ENCODE results near the gene ZNF516. TPM values are rescaled to one million over a fixed set of nuclear protein-coding genes. Genes with fewer than 3 reads are reported as not detected.

Gene ZNF516
- total RNA-seq, 1 experiment from 2014 or later: 1.7 TPM

- no peaks in the 10 kb centered on the region for H3K27me3 ChIP-seq
- no peaks in the 10 kb centered on the region for H3K36me3 ChIP-seq
- no peak overlapping the region for H3K4me3 ChIP-seq
- DNase-seq: no peak
- H3K9me3 ChIP-seq: no peaks in the 10 kb centered on the region
Observed at GRCh38 chr18:76456018-76456750, 38.9 kb downstream of the ZNF516 start.

- Histone ChIP-seq H3K4me3 (no peak overlapping the region), H3K27me3 (no peaks in the 10 kb centered on the region), H3K9me3 (no peaks in the 10 kb centered on the region), H3K36me3 (no peaks in the 10 kb centered on the region)
- DNase-seq: no peak
Observed at GRCh38 chr18:76455003-76455676, 39.9 kb downstream of the ZNF516 start.

GRCh38 chr18:76454418-76454817, 40.6 kb downstream of the ZNF516 start:
- no peaks in the 10 kb centered on the region for H3K27me3 ChIP-seq
- DNase-seq: no peak
- H3K36me3 ChIP-seq: no peaks in the 10 kb centered on the region
- H3K9me3 ChIP-seq: no peaks in the 10 kb centered on the region
- H3K4me3 ChIP-seq: no peak overlapping the region

- Histone ChIP-seq H3K27me3 (no peaks in the 10 kb centered on the region), H3K4me3 (no peak overlapping the region), H3K9me3 (no peaks in the 10 kb centered on the region), H3K36me3 (no peaks in the 10 kb centered on the region)
- no peak for DNase-seq
Observed at GRCh38 chr18:76453932-76454331, 41.1 kb downstream of the ZNF516 start.

GRCh38 chr18:76453057-76453561, 41.9 kb downstream of the ZNF516 start:
- H3K36me3 ChIP-seq: no peaks in the 10 kb centered on the region
- no peak overlapping the region for H3K4me3 ChIP-seq
- DNase-seq: no peak
- H3K27me3 ChIP-seq: no peaks in the 10 kb centered on the region
- H3K9me3 ChIP-seq: no peaks in the 10 kb centered on the region

- no peak for DNase-seq
- H3K4me3 ChIP-seq: no peak overlapping the region
- H3K27me3 ChIP-seq: no peaks in the 10 kb centered on the region
- no peaks in the 10 kb centered on the region for H3K36me3 ChIP-seq
- no peaks in the 10 kb centered on the region for H3K9me3 ChIP-seq
Observed at GRCh38 chr18:76452357-76452756, 42.7 kb downstream of the ZNF516 start.

GRCh38 chr18:76451396-76452331, 43.4 kb downstream of the ZNF516 start:
- H3K27me3 ChIP-seq: no peaks in the 10 kb centered on the region
- no peaks in the 10 kb centered on the region for H3K36me3 ChIP-seq
- DNase-seq: no peak
- no peaks in the 10 kb centered on the region for H3K9me3 ChIP-seq
- peak overlapping the region; percentile 42 for H3K4me3 ChIP-seq

GRCh38 chr18:76450452-76451395, 44.3 kb downstream of the ZNF516 start:
- peak; percentile 37 for DNase-seq
- Histone ChIP-seq H3K36me3 (no peaks in the 10 kb centered on the region), H3K27me3 (no peaks in the 10 kb centered on the region), H3K4me3 (peak overlapping the region; percentile 42), H3K9me3 (no peaks in the 10 kb centered on the region)

- no peak overlapping the region for H3K4me3 ChIP-seq
Observed at GRCh38 chr18:76449111-76449453, 46.0 kb downstream of the ZNF516 start.

GRCh38 chr18:76448256-76449110, 46.6 kb downstream of the ZNF516 start:
- DNase-seq: no peak
- H3K9me3 ChIP-seq: no peaks in the 10 kb centered on the region
- H3K36me3 ChIP-seq: no peaks in the 10 kb centered on the region
- no peaks in the 10 kb centered on the region for H3K27me3 ChIP-seq
- no peak overlapping the region for H3K4me3 ChIP-seq

More at GRCh38 chr18:76449111-76449453, 46.0 kb downstream of the ZNF516 start:
- no peaks in the 10 kb centered on the region for H3K36me3 ChIP-seq
- H3K27me3 ChIP-seq: no peaks in the 10 kb centered on the region
- no peaks in the 10 kb centered on the region for H3K9me3 ChIP-seq
- DNase-seq: no peak

GRCh38 chr18:76447258-76447890, 47.7 kb downstream of the ZNF516 start:
- no peaks in the 10 kb centered on the region for H3K9me3 ChIP-seq
- DNase-seq: no peak
- no peaks in the 10 kb centered on the region for H3K36me3 ChIP-seq
- no peak overlapping the region for H3K4me3 ChIP-seq
- H3K27me3 ChIP-seq: no peaks in the 10 kb centered on the region

GRCh38 chr18:76446321-76447257, 48.5 kb downstream of the ZNF516 start:
- DNase-seq: no peak
- no peaks in the 10 kb centered on the region for H3K27me3 ChIP-seq
- no peaks in the 10 kb centered on the region for H3K36me3 ChIP-seq
- no peak overlapping the region for H3K4me3 ChIP-seq
- H3K9me3 ChIP-seq: no peaks in the 10 kb centered on the region

- no peaks in the 10 kb centered on the region for H3K27me3 ChIP-seq
- H3K9me3 ChIP-seq: no peaks in the 10 kb centered on the region
- peak; percentile 15 for DNase-seq
- H3K4me3 ChIP-seq: no peak overlapping the region
- H3K36me3 ChIP-seq: no peaks in the 10 kb centered on the region
Observed at GRCh38 chr18:76445741-76446232, 49.3 kb downstream of the ZNF516 start.

- peak; percentile 43 for DNase-seq
- no peak overlapping the region for H3K4me3 ChIP-seq
- no peaks in the 10 kb centered on the region for H3K36me3 ChIP-seq
- H3K9me3 ChIP-seq: no peaks in the 10 kb centered on the region
- no peaks in the 10 kb centered on the region for H3K27me3 ChIP-seq
Observed at GRCh38 chr18:76445275-76445674, 49.8 kb downstream of the ZNF516 start.
